SIG-M5 (cell line): ENCODE results near the gene CHCHD4.

Experiments
- DNase-seq: peaks from one replicate; lab custom pipeline; 2025; lab: John Stamatoyannopoulos, UW

The CHCHD4 gene

DNA sequence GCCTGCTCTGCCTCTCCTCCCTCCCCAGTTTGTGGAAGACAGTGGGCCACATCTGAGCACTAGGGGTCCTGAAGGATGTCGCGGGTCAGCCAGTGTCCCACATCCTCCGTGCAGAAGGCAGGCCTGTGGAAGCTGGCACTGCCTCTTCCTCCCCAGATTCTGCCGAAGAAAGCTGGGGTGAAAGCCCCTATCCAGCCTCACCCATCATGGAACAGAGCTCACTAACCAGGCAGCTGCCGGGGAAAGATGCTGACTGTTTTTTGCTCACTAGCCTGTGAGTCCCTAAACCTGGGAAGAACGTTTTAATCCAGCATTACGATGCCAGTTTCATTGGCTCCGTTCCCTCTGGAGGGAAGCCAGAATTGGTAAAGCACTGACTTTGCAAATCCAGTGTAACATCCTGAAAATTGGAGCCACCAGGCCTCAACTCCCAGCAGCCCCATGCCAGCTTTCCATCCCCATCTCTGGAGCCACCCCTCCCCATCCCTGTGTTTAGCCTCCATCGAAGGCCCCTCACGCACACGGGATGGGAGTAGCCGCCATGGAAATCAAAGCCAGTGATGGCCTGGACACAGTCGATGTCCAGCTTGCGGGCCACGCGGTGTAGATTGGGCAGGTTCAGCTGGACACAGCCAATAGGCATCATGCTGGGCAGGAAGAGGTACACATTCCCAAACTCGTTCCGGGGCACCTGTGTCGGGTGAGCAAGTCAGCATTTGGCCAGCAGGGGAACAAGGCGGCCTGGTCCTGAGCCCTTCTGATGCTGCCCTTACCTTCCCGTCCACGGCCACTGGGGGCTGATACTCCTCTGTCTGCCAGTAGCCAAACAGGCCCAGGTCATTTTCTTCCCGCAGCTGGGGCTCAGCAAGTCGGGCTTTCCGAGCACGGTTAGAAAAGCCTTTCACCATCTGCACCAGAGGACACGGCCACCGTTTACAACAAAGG lies 23.6 kb upstream of the CHCHD4 start:
- no peak for DNase-seq

DNA sequence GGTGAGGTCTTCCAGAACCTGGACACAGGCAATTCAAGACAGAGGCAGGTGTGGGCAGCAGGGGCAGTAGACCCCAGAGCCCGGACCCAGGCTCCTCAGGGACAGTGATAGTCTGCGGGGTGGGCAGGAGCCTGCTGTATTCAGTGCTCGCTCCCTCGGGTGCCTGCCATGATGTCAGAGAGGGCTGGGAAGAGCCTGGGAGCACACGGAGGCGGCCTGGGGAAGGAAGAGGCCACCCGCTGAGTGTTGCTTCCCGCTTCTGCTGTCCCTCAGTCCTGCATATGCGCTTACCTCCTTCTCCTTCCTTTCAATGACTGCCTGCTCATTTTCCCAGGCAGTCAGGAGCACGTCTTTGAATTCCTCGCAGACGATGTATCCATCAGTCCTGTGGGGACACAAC lies 22.9 kb upstream of the CHCHD4 start:
- no peak for DNase-seq

DNA sequence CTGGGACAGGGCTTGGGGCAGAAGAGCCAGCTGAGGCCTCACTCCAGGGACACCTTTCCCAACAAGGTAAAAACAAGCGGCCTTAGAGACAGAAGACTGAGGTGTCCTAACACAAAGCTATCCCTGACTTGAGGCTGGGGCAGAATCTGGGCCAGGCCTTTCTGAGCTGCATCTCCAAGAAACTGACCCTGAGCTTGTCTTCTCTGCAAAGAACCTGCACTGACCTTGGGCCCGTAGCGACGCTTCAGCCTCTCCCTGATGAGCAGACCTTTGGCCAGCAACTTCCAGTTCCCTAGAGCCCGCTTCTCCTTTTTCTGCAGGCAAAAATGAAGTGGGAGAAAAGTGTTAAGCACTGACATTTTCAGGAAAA lies 22.4 kb upstream of the CHCHD4 start:
- no peak for DNase-seq

DNA sequence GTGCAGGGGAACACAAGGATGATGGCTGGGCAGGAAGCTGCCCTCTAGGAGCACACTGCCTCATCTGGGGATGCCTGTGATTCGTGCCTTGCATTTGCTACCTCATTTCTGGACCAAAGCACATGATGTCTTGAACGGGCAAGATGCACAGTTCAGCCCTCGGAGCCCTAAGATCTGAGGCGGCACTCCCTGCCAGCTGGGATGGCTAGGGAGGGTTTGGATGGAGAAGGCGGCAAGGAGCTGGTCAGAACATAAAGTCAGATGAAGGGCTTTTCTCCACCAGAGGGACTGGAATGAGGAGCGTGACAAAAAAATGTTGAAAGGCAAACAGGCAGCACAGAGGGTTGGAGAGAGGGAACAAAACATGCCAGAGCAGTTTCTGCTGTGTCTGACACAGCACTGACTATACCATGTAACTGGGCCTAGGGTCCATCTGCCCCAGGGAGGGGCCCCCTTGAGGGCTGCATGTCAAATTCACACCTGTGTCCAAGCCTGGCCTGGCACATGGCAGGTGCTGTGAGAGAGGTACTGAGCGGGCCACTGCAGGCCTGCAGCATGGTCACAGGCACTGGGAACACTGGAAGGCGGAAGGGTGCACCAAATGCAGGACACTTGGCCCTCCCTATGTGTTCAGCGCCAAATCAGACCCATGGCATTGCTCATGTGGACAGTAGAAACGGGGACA lies 21.9 kb upstream of the CHCHD4 start:
- DNase-seq = no peak

DNA sequence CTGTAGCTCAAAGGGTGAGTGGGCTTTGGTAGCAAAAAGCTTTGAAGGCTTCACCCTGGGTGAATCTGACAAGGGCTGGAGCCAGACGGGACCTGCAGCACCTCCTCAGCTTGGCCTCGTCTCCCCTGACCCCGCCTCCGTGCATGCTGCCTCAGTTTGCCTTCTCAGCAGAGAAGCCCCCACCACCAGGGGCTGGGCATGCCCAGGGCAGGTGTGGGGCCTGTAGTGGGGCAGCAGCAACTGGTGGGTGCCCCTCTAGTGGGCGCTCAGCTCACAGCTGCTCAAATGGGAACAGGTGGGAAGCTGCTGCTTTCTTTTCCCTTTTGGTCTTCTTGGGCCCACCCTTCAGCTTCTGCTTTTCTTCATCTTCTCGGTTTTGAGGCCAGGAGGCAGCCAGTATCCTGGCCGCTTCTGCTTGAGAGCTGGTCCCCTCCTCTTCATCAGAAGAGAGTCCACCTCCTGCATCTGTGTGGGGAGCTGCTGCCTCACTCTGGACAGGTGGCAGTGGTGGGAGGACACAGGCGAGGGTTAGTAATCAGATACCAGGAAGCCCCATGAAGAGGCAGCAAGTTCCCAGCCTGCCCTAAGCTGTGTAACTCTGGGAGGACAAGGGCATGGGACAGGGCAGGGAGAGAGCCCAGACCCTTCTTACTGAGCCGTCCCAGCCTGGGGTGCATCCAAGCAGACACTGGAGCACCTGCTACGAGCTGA lies 21.2 kb upstream of the CHCHD4 start:
- no peak for DNase-seq

DNA sequence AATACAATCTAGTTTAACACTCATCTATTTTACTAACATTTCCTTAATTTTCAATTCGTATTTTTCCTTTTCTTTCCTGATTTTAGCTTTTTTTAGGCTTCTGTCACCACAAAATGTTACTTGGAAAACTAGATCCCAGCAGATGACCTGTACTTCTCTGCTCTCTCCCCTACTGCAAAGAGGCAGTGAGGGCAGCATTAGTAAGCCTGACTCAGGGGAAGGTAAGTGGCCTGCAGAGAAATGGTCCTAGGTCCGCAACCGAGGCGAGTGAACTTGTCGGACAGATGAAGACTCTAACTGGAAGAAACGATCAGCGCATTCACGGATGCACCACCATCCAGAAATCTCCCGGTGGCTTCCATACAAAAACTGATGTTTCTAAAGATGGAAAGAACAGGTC lies 20.6 kb upstream of the CHCHD4 start:
- DNase-seq = no peak

DNA sequence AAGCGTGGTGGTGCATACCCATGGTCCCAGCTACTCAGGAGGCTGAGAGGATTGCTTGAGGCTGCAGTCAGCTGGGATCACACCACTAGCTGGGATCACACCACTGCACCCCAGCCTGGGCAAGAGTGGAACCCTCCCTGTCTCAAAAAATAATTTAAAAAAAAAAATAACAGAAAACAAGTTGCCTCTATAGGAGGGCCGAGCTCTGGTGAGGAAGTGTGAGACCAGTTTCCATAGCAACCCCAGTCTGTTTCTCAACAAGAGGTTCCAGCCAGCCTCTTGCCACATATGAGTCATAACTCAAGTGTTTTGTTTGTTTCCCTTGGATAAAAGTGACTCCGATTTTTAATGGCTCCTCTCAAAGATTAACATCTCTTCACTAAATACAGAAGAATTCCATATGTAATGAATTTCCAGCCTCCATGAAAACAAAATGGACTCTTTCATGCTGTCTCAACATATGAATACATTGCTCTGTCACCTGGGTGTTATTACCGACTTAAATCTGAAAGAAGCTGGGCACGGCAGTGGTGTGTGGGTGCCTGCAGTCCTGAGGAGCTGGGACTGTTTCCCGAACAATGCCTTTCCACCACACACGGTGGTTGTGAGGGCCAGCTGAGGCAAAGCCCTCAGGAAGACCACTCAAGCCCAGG lies 19.9 kb upstream of the CHCHD4 start:
- peak; percentile 92 for DNase-seq

DNA sequence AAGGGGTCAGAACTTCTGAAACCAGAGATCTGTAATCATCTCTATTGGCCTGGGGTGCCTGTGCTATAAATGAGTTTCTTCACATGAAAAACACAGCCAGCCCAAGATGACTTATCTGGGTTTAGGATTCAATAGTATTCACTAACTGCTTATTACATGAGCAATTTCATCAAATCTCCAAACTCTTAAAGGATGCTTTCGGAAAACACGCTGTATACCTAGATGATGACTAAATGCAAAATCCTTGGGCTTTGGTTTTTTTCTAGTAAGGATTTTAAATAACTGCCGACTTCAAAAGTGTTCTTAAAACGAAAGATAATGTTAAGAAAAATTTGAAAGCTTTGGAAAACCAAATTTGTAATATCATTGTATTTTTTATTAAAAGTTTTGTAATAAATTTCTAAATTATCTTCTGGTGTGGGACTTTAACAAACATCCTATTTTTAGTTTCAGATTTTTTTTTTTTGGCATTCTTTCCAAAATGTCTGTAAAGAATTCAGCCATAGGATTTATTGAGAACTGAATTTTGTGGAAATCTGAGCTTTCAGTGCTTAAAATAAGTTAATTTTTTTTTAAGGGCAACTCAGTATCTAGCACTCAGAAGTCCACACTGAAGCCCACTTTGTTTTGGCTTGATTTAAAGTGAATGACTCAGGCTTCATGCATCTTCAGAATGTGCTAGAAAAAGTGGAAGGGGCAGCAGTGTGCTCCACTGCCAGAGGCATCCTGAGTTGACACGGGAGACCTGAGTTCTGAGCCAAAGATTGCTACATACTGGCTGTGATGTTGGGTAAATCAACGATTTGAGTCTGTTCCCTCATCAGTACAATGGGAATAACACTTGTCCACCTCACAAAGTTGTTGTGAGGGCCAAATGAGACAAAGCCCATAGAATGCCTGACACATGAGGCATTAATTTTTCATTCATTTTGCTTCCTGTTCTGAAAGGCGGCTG lies 18.9 kb upstream of the CHCHD4 start:
- no peak for DNase-seq

DNA sequence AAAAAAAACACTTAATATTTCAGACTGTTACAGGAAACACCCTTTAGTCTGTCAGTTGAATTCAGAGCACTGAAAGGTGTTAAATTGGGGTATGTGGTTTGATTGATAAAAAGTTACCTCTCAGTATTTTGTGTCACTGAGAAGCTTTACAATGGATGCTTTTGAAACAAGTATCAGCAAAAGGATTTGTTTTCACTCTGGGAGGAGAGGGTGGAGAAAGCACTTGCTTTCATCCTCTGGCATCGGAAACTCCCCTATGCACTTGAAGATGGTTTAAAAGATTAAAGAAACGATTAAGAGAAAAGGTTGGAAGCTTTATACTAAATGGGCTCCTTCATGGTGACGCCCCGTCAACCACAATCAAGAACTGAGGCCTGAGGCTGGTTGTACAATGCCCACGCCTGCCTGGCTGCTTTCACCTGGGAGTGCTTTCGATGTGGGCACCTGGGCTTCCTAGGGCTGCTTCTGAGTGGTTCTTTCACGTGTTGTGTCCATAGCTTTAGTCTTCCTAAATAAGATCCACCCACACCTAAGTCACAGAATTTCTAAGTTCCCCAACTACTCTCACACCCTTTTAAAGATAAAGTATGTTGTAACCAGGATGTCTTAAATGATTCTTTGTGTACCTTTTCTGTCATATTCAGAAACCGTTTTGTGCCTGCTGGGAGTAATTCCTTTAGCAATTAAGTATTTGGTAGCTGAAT lies 18.0 kb upstream of the CHCHD4 start:
- DNase-seq = no peak

DNA sequence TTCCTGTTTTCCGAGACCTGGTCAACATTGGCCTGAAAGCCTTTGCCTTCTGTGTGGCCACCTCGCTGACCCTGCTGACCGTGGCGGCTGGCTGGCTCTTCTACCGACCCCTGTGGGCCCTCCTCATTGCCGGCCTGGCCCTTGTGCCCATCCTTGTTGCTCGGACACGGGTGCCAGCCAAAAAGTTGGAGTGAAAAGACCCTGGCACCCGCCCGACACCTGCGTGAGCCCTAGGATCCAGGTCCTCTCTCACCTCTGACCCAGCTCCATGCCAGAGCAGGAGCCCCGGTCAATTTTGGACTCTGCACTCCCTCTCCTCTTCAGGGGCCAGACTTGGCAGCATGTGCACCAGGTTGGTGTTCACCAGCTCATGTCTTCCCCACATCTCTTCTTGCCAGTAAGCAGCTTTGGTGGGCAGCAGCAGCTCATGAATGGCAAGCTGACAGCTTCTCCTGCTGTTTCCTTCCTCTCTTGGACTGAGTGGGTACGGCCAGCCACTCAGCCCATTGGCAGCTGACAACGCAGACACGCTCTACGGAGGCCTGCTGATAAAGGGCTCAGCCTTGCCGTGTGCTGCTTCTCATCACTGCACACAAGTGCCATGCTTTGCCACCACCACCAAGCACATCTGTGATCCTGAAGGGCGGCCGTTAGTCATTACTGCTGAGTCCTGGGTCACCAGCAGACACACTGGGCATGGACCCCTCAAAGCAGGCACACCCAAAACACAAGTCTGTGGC lies 17.1 kb upstream of the CHCHD4 start:
- no peak for DNase-seq

DNA sequence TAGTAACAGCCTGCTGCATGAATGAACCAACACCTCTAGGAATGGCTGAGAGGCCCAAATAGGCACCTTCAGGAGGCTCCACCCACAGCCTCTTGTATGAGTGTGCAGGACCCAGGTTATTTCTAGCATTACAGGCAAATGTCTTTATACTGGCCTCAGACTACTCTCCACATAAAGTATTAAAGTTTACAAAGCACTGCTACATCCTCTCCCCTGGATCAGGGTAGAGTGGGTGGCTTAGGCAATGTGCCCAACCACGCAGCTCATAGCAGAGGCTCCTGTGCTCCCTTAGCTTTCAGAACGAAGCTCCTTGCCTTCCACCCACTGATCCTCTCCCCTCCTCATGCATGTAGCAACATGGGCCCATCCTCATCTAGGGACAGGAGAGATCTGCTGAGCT lies 16.5 kb upstream of the CHCHD4 start:
- no peak for DNase-seq

DNA sequence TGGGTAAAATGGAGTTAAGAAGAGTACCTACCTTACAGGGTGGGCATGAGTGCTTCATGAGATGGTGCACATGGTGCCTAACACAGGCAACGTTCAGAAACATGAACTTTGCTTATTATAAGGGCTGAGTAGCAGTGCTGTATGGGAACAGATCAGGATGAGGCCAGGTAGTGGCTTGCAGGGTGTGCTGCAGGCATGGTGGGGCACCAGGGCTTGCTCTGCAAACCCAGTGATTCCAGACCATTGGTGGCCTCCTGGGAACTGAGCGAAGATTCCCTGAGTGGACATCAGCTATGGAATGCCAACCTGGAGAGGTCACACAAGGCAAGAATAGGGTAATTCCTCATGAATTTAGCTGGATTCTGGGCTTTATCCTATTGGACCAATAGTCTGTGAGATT lies 16.0 kb upstream of the CHCHD4 start:
- no peak for DNase-seq

DNA sequence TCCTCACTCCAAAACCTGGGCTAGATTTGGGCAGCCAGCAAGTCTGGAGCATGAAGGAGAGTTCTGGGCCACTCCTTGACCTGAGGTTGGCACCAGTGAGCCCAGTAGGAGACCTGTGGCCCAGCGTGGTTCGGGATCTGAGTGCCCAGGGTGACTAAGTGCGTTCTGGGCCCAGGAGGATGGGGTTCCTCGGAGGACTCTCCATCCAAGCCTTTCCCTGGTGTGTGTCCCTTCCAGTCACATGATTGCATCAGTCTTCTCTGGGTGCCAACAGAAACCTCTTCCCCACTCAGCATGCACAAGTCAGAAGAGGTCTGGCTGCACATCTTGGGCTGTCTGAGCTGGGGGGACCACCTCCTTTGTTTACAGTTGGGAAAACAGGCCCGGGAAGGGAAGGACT lies 15.1 kb upstream of the CHCHD4 start:
- DNase-seq = no peak

DNA sequence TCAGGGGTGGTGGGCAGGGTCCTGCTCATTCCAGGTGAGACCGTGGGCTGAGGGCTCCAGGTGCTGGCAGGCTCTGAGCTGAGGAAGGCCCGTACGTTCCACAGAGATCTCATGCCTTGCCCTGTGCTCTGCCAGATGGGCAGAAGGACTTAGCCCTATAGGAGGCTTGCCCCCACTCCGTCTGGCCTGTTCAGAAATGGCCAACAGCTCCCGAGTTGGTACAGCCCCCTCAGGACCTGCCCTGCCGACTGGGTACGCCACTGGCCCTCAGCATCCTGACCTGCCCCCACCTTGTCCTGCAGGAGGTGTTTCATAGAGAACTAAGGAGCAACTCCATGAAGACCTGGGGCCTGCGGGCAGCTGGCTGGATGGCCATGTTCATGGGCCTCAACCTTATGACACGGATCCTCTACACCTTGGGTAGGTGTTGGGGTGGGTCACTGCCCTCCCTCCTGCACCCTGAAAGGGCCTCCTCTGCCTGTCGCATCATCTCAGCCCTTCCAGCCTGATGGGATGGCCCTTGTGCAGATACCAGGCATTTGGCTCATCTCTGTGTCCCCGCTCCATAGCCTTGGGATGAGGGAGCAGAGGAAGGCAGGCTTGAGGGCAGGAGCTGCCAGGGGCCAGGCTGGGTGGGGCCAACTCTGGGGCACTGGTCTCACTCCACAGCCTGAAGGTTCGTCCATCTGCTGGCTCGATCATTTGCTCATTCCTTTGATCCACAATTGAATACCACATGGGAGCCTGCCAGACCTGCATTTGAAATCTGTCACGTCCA lies 14.4 kb upstream of the CHCHD4 start:
- DNase-seq = no peak

DNA sequence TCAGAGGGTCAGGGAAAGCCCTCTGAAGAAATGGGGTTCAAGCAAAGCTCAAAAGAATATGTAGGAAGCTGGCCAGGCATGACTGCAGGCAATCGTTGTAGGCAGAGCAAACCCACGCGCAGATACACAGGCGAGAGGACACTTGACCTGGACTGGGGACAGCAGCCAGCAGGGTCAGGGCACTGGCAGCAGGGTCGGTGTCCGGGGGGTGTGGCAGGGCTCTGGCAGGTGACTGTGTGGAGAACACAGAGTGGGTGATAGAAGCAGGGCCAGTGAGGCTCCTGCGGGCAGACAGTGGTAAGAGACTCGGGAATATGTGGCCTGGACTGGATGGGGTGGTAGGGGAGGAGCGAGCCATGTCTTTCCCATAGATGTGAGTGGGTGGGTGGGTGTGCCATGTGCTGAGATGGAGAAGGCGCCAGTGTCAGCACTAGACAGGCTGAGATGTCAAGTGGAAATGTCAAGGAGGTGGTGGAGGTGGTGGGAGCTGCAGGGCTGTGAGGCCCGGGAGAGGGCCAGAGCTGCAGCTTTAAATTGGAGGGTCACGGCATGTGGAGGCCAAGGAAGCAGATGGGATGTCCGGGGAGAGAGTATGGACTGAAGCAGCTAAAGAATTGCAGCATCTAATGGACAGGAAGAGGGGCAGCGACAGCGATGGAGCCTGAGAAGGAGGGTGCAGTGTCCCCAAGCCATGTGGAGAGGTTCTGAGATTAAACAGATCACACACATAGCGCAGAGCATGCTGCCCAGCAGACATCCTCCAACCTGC lies 13.6 kb upstream of the CHCHD4 start:
- no peak for DNase-seq

DNA sequence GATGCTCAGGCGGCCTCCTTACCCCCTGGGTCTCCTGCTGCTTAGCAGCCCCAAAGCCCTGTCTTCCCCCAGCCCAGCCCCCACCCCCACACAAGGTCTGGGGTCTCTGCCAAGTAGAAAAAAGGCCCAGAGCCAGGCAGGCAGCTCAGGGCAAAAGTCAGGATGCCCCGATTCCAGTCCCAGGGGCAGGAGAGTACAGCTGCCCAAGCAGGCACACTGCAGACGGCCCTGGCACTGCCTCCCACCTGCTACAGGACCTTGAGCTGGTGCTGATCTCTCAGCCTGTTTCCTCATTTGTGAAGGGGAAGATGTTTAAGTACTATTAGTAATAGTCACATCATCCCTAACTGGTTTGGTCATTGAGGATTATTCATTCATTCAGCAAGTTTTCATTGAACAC lies 12.8 kb upstream of the CHCHD4 start:
- DNase-seq = no peak

DNA sequence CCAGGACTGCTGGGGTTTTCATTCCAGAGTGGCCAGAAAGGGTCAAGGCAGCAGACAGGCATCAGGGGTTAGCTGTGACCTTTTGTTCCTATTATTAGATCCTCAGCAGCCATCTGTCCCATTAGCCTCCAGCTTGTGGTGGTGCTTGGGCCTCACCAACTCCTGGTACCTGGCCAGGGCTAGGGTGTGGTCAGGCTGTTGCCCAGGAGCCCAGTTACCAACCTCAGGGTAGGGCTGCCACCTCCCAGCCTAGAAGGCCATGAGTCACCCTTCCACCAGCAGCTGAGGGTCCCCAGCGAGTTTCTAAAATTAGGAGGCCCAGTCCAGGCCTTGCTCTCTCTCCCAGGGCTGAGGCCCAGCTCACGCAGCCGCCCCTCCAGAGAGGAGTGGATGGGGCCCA lies 12.3 kb upstream of the CHCHD4 start:
- DNase-seq = no peak

DNA sequence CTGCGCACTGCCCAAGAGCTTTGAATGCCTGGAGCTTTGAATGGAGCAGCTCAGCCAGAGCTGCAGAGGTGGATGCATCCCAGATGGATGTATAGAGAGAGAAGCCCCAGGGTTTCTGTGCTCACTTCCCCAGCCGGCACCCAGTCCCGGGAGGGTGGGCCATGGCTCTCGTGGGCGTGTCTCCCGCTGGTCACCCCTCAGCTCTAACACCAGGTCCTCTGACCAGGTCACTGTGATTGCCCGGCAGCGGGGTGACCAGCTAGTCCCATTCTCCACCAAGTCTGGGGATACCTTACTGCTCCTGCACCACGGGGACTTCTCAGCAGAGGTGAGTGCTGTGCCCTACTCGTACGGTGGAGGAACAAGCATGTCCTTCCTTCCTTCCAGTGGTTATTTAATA lies 10.9 kb upstream of the CHCHD4 start:
- DNase-seq = no peak
